ENCODE results near the gene FIBP. TPM values are rescaled to one million over a fixed set of nuclear protein-coding genes. Genes with fewer than 3 reads are reported as not detected.
"Not testable (repeated sequence)": the region's sequence is repeated elsewhere in the genome, so short reads cannot be mapped to it uniquely, and the experiment has no call there.

FIBP gene
- total RNA-seq, 1 experiment from 2014 or later: 89.5 TPM

- DNase-seq (ENCODE audit: low read depth): no peak
- in situ Hi-C loops (cut with HindIII; ENCODE audit: low pct_unique_long_range_greater_than_20kb, low sequenced_read_pairs): no loop called here
These were observed 5.8 kb upstream of the FIBP start for GRCh38 chr11:65894034-65894591.

GRCh38 chr11:65892661-65893317 lies 4.5 kb upstream of the FIBP start:
- no peak for DNase-seq (ENCODE audit: low read depth)
- in situ Hi-C loops (cut with HindIII; ENCODE audit: low pct_unique_long_range_greater_than_20kb, low sequenced_read_pairs): no loop called here

GRCh38 chr11:65892137-65892540 lies 3.9 kb upstream of the FIBP start:
- in situ Hi-C loops (cut with HindIII; ENCODE audit: low pct_unique_long_range_greater_than_20kb, low sequenced_read_pairs); DNase-seq (ENCODE audit: low read depth): not testable (repeated sequence)

GRCh38 chr11:65891219-65892136 lies 3.2 kb upstream of the FIBP start:
- in situ Hi-C loops (cut with HindIII; ENCODE audit: low pct_unique_long_range_greater_than_20kb, low sequenced_read_pairs): no loop called here
- DNase-seq (ENCODE audit: low read depth): peak; percentile 73

- in situ Hi-C loops (cut with HindIII; ENCODE audit: low pct_unique_long_range_greater_than_20kb, low sequenced_read_pairs): no loop called here
- peak; percentile 91 for DNase-seq (ENCODE audit: low read depth)
These were observed 2.3 kb upstream of the FIBP start, which contains the start of gene CCDC85B for GRCh38 chr11:65890324-65891218. TSS of gene CCDC85B (plus strand) at chr11:65890673. CDS start at chr11:65890784, 111 bp downstream.

GRCh38 chr11:65887723-65888162 lies 528 bp downstream of the FIBP start:
- DNase-seq (ENCODE audit: low read depth): no peak
- in situ Hi-C loops (cut with HindIII; ENCODE audit: low pct_unique_long_range_greater_than_20kb, low sequenced_read_pairs): no loop called here

GRCh38 chr11:65886826-65887722 lies 1.2 kb downstream of the FIBP start:
- in situ Hi-C loops (cut with HindIII; ENCODE audit: low pct_unique_long_range_greater_than_20kb, low sequenced_read_pairs): no loop called here
- DNase-seq (ENCODE audit: low read depth): no peak

- in situ Hi-C loops (cut with HindIII; ENCODE audit: low pct_unique_long_range_greater_than_20kb, low sequenced_read_pairs): no loop called here
- DNase-seq (ENCODE audit: low read depth): no peak
These were observed 2.3 kb downstream of the FIBP start for GRCh38 chr11:65885808-65886536.

GRCh38 chr11:65885231-65885630 lies 3.0 kb downstream of the FIBP start:
- in situ Hi-C loops (cut with HindIII; ENCODE audit: low pct_unique_long_range_greater_than_20kb, low sequenced_read_pairs): no loop called here
- DNase-seq (ENCODE audit: low read depth): no peak

GRCh38 chr11:65884716-65885092 lies 3.6 kb downstream of the FIBP start:
- DNase-seq (ENCODE audit: low read depth): peak; percentile 58
- in situ Hi-C loops (cut with HindIII; ENCODE audit: low pct_unique_long_range_greater_than_20kb, low sequenced_read_pairs): no loop called here

GRCh38 chr11:65883786-65884715 lies 4.2 kb downstream of the FIBP start:
- DNase-seq (ENCODE audit: low read depth): no peak
- in situ Hi-C loops (cut with HindIII; ENCODE audit: low pct_unique_long_range_greater_than_20kb, low sequenced_read_pairs): no loop called here

GRCh38 chr11:65883058-65883761 lies 5.1 kb downstream of the FIBP start:
- in situ Hi-C loops (cut with HindIII; ENCODE audit: low pct_unique_long_range_greater_than_20kb, low sequenced_read_pairs): no loop called here
- DNase-seq (ENCODE audit: low read depth): no peak

- in situ Hi-C loops (cut with HindIII; ENCODE audit: low pct_unique_long_range_greater_than_20kb, low sequenced_read_pairs): no loop called here
- no peak for DNase-seq (ENCODE audit: low read depth)
These were observed 5.9 kb downstream of the FIBP start for GRCh38 chr11:65882120-65883057.

- in situ Hi-C loops (cut with HindIII; ENCODE audit: low pct_unique_long_range_greater_than_20kb, low sequenced_read_pairs): no loop called here
These were observed 7.3 kb downstream of the FIBP start for GRCh38 chr11:65880844-65881421.

More at GRCh38 chr11:65880844-65881421, 7.3 kb downstream of the FIBP start:
- no peak for DNase-seq (ENCODE audit: low read depth)

Measured in Caki2 (cell line).